SU-DHL-6 (cell line): Measurements from ENCODE around the gene ADRA2B.

Source experiments
- CTCF ChIP-seq: fragments of 200-600 bp; sonication (generic); IDR thresholded peaks from one replicate; pipeline ENCODE4 v1.5.1; 2017; ENCODE audit warnings: antibody characterized with exemption, mild to moderate bottlenecking, low read length, moderate library complexity; ENCODE audit not compliant: insufficient read depth, poor library complexity, severe bottlenecking
- EZH2phosphoT487 ChIP-seq: fragments of 200-600 bp; sonication (generic), shearing (Covaris generic); conservative IDR thresholded peaks from 2 replicates; pipeline ENCODE4 v1.6.1; 2018; ENCODE audit warnings: mild to moderate bottlenecking, antibody characterized with exemption, low read length, moderate library complexity, mixed read lengths

GRCh38 chr2:96073170-96073775 lies 43.1 kb downstream of the ADRA2B start:
- TF ChIP-seq CTCF = no peak
- TF ChIP-seq EZH2phosphoT487 = no peak
